Kidney capillary endothelial cell (primary cell): ENCODE data around the gene RASA4.
"Not testable (repeated sequence)": the region's sequence is repeated elsewhere in the genome, so short reads cannot be mapped to it uniquely, and the experiment has no call there.

ENCODE experiments used
- DNase-seq: peaks from one replicate; pipeline ENCODE4 v3.0.0-alpha.2; 2018; ENCODE audit warnings: low spot score

The RASA4 gene

GRCh38 chr7:102543596-102543995, 73.0 kb downstream of the RASA4 start, which contains the start of gene UPK3BL2:
UPK3BL2 (minus strand) TSS chr7:102543696; CDS start chr7:102543636, 60 bp downstream.
- DNase-seq = not testable (repeated sequence)

GRCh38 chr7:102542771-102543170, 73.8 kb downstream of the RASA4 start:
- not testable (repeated sequence) for DNase-seq

GRCh38 chr7:102542083-102542482, 74.5 kb downstream of the RASA4 start:
- not testable (repeated sequence) for DNase-seq

GRCh38 chr7:102540604-102541003, 76.0 kb downstream of the RASA4 start:
- not testable (repeated sequence) for DNase-seq

- not testable (repeated sequence) for DNase-seq
Measured at GRCh38 chr7:102535062-102535615, 81.4 kb downstream of the RASA4 start.

- DNase-seq = not testable (repeated sequence)
Measured at GRCh38 chr7:102532127-102532526, 84.4 kb downstream of the RASA4 start.

GRCh38 chr7:102531583-102531982, 85.0 kb downstream of the RASA4 start:
- not testable (repeated sequence) for DNase-seq

GRCh38 chr7:102527822-102528793, 88.4 kb downstream of the RASA4 start:
- DNase-seq = not testable (repeated sequence)

- not testable (repeated sequence) for DNase-seq
Measured at GRCh38 chr7:102527182-102527581, 89.4 kb downstream of the RASA4 start.

GRCh38 chr7:102524803-102525202, 91.8 kb downstream of the RASA4 start:
- DNase-seq = not testable (repeated sequence)
